GM10266 (cell line): Measurements from ENCODE around the gene RCVRN.
A peak's percentile ranks its signal among the peaks of the same experiment; 100 is the strongest.

Source experiments
- DNase-seq: peaks from one replicate; pipeline ENCODE4 v3.0.0; 2012; ENCODE audit errors: extremely low spot score
- TF ChIP-seq, protein P1 (sequence below): IDR thresholded peaks from 2 replicates; pipeline ENCODE4 v1.5.1; 2012; ENCODE audit warnings: mild to moderate bottlenecking, low read depth; ENCODE audit not compliant: control insufficient read depth, insufficient read depth; ENCODE audit errors: missing control alignments

RCVRN gene

DNA sequence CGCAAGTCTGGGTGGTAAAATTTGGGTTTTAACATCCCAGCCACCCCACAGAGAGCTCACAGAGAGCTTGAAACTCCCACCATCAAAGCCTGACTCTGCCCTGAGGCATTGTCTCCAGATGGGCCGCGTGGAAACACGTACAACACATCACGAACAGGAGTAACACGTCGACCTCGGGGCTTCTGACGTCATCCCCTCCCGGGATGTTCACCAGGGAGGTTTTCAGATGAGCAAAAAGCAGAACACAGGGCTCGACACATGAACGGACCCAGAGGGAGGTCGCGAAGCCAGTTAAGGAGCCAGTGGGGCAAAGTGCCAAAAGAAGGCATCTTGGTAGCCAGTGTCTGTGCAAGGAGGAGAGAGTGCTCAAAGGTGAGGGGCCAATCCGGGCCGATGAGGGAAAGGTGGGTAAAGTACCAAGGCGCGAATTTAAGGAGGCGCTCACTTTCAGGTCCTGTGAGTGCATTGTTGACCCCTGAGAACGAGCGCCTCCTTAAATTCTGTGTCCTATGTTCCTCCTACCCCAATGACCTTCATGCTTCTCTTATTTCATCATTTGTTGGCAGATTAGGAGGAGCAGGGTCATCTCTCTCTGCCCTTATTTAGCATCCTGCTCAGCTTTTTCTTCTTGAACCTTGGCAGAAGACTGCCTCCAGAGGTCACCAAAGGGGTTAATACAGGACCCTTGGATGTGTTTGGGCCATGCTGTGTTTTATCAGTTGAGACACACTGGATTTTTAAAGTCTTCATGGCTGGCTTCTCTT is 5.6 kb downstream of the RCVRN start:
- TF ChIP-seq, protein P1, sequence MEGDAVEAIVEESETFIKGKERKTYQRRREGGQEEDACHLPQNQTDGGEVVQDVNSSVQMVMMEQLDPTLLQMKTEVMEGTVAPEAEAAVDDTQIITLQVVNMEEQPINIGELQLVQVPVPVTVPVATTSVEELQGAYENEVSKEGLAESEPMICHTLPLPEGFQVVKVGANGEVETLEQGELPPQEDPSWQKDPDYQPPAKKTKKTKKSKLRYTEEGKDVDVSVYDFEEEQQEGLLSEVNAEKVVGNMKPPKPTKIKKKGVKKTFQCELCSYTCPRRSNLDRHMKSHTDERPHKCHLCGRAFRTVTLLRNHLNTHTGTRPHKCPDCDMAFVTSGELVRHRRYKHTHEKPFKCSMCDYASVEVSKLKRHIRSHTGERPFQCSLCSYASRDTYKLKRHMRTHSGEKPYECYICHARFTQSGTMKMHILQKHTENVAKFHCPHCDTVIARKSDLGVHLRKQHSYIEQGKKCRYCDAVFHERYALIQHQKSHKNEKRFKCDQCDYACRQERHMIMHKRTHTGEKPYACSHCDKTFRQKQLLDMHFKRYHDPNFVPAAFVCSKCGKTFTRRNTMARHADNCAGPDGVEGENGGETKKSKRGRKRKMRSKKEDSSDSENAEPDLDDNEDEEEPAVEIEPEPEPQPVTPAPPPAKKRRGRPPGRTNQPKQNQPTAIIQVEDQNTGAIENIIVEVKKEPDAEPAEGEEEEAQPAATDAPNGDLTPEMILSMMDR, result no peak

GRCh38 chr17:9898812-9899211 is 6.3 kb downstream of the RCVRN start:
- TF ChIP-seq, protein P1, result no peak
- no peak for DNase-seq

More for the DNA sequence above, 5.6 kb downstream of the RCVRN start:
- DNase-seq, result no peak

DNA sequence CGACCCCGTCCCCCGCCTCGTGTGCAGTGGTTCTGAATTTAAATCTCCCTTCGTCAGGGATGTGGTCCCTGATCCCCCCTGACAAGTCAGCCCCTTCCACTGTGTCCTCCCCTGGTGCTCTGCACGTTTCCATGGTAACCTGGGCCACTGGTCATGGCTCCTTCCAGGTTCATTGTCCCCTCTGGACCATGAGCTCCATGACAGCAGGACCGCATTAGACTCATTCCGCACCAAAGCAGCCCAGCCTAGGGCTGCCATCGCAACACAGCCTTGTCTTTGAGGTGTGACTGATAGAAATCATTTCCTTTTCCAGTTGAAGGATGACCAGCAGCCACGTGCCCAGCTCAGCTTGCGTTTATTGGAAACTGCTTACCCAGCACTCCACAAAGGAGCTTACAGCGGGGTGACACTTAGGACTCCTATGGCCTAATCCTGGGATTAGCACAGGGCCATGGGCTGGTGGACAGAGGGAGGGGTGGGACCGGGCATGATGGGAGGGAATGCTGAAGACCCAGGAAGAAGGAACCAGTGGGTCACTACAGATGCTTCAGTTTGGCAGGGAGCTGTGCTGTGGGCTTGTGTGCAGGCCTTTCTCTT is 7.6 kb downstream of the RCVRN start:
- TF ChIP-seq, protein P1, result no peak
- no peak for DNase-seq

DNA sequence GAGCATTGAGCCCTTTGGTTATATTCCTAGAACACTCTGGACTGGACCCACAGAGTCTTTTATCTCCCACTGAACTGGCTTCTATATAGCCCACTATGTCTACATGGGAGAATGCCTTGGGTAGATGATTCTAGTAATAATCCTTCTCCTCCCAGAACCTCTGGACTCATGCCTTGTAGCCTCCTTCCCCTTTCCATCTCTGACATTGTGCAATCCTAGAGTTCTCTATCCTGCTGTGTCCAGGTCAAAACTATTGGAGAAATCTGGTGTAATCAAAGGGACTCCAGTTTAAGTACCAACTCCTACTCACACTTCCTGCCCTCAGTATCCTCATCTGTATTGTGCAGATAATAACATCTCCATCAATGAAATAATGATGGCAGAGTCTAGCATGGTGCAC is 9.1 kb downstream of the RCVRN start:
- TF ChIP-seq, protein P1, result no peak
- DNase-seq, result no peak

GRCh38 chr17:9894231-9894630 is 10.8 kb downstream of the RCVRN start:
- TF ChIP-seq, protein P1, result no peak

DNA sequence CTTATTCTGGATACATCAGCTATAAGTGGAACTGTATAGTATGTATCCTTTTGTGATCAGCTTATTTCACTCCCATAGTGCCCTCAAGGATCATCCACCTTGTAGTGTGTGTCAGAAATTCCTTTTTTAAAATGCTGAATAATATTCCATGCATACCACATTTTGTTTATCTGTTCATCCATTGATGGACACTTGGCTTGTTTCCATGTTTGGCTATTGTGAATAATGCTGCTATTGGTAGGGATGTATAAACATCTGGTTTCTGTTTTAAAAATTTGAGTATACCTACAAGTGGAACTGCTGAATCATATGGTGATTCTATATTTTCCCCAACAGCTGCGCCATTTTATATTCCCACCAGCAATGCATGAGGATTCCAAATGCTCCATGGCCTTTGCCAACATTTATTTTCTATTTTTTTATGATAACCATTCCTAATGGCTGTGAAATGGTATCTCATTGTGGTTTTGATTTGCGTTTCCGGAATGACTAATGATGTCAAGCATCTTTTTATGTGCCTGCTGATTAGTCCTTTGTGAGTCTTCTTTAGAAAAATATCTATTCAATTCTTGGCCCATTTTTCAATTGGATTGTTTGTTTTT is 11.6 kb downstream of the RCVRN start:
- no peak for DNase-seq
- TF ChIP-seq, protein P1, result no peak

More at GRCh38 chr17:9894231-9894630, 10.8 kb downstream of the RCVRN start:
- DNase-seq, result no peak

- DNase-seq, result peak; percentile 58
- TF ChIP-seq, protein P1, result peak; percentile 59
Observed at GRCh38 chr17:9890124-9890523, 14.9 kb downstream of the RCVRN start.
